OCI-LY7 (cell line): ENCODE data around the gene CTNNA3.

Experiments
- EZH2phosphoT487 ChIP-seq: fragments of 200-600 bp; sonication (generic); IDR thresholded peaks from 2 replicates; pipeline ENCODE4 v1.6.1; 2018; ENCODE audit warnings: low read depth, borderline replicate concordance, mild to moderate bottlenecking, mixed run types, antibody characterized with exemption, low read length, moderate library complexity, mixed read lengths
- TF ChIP-seq, protein P1 (sequence below): fragments of 200-600 bp; sonication (generic); conservative IDR thresholded peaks from 2 replicates; pipeline ENCODE4 v1.5.1; 2014; ENCODE audit warnings: mild to moderate bottlenecking, antibody characterized with exemption, low read length, moderate library complexity, mixed read lengths

DNA sequence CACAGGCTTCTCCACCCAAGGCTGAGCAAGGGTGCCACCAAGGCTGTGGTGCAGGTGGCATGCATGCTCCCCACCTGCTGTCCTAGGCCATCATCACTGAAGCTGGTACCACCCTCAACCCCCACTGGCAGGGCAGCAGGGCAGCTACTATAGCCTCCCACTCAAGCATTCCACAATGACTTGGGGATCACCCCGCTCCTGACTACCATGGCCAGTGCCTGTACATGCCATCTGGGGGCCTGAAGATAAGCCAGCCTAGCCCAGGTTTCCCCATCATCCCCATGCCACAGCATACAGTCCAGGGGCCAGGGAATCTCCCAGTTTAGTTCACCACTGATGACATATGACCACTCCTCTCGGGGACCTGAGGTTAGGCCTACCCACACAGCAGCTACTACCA is 1281.1 kb downstream of the CTNNA3 start:
- TF ChIP-seq, protein P1, sequence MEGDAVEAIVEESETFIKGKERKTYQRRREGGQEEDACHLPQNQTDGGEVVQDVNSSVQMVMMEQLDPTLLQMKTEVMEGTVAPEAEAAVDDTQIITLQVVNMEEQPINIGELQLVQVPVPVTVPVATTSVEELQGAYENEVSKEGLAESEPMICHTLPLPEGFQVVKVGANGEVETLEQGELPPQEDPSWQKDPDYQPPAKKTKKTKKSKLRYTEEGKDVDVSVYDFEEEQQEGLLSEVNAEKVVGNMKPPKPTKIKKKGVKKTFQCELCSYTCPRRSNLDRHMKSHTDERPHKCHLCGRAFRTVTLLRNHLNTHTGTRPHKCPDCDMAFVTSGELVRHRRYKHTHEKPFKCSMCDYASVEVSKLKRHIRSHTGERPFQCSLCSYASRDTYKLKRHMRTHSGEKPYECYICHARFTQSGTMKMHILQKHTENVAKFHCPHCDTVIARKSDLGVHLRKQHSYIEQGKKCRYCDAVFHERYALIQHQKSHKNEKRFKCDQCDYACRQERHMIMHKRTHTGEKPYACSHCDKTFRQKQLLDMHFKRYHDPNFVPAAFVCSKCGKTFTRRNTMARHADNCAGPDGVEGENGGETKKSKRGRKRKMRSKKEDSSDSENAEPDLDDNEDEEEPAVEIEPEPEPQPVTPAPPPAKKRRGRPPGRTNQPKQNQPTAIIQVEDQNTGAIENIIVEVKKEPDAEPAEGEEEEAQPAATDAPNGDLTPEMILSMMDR, result no peak
- no peak for TF ChIP-seq EZH2phosphoT487
